Transverse colon (tissue), 4 donors: ENCODE measurements around the gene RNF212.

Experiments
- POLR2A ChIP-seq: fragments of 450-650 bp; IDR thresholded peaks from one replicate; pipeline ENCODE4 v1.6.1; 2016; ENCODE audit warnings: antibody characterized with exemption, mild to moderate bottlenecking, moderate library complexity
- POLR2AphosphoS5 ChIP-seq, 3 donors: sonication (generic); formaldehyde crosslinking; IDR thresholded peaks; one replicate each; pipeline ENCODE4 v1.6.1; 2016; ENCODE audit warnings: antibody characterized with exemption in 3 of 3
- TF ChIP-seq, protein P1 (sequence below), 5 experiments: fragments of 200-600 bp in 3 of 5; fragments of 450-650 bp in 2 of 5; sonication (generic) in 3 of 5; IDR thresholded peaks; 1 replicate in 2 of 5; 2 replicates in 3 of 5; pipeline ENCODE4 v1.5.1; 2016 to 2017; ENCODE audit warnings: antibody characterized with exemption in 5 of 5, inconsistent platforms in 3 of 5, mild to moderate bottlenecking in 2 of 5, moderate library complexity in 1 of 5

DNA sequence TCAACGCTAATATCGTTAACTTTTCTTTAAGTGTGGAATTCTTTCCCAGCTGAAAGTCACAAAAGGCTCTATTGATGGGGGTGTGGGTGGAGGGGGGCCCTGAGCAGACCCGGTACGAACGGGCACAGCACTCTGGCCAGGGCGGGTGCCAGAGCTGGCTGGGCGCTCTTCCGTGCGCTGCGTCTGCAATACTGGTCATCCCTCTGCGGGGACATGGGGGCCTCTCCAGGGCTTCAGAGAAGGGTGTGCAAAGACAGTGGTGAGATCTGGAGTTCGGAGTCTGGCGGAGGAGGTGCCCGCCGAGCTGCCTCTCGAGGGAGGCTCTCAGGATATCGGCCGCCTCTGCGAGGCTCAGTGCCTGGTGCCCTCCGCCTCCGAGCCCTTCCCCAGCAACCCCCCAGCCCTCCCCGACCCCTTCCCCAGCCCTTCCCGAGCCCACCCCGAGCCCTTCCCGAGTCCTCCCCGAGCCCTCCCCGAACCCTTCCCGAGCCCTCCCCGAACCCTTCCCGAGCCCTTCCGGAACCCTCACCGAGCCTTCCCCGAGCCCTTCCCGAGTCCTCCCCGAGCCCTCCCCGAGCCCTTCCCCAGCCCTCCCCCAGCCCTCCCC lies 67.7 kb downstream of the RNF212 start:
- TF ChIP-seq, protein P1, sequence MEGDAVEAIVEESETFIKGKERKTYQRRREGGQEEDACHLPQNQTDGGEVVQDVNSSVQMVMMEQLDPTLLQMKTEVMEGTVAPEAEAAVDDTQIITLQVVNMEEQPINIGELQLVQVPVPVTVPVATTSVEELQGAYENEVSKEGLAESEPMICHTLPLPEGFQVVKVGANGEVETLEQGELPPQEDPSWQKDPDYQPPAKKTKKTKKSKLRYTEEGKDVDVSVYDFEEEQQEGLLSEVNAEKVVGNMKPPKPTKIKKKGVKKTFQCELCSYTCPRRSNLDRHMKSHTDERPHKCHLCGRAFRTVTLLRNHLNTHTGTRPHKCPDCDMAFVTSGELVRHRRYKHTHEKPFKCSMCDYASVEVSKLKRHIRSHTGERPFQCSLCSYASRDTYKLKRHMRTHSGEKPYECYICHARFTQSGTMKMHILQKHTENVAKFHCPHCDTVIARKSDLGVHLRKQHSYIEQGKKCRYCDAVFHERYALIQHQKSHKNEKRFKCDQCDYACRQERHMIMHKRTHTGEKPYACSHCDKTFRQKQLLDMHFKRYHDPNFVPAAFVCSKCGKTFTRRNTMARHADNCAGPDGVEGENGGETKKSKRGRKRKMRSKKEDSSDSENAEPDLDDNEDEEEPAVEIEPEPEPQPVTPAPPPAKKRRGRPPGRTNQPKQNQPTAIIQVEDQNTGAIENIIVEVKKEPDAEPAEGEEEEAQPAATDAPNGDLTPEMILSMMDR (IDR thresholded peaks at IDR 0.05), result no peak
- no peak for TF ChIP-seq POLR2A
- TF ChIP-seq POLR2AphosphoS5 (IDR thresholded peaks at IDR 0.05), result no peak
